Suppressor macrophage treated with lipopolysaccharide for 4 hours (primary cell): ENCODE results near the gene FOXP2.
"Not testable (repeated sequence)": the region's sequence is repeated elsewhere in the genome, so short reads cannot be mapped to it uniquely, and the experiment has no call there.

Experiments
- DNase-seq: peaks from one replicate; pipeline ENCODE4 v3.0.0-alpha.2; 2020

Gene FOXP2

GRCh38 chr7:114422507-114423501 lies 8.2 kb downstream of the FOXP2 start:
- DNase-seq = no peak

- DNase-seq = no peak
Observed at GRCh38 chr7:114426382-114426781, 11.8 kb downstream of the FOXP2 start.

- no peak for DNase-seq
Observed at GRCh38 chr7:114426824-114427223, 12.2 kb downstream of the FOXP2 start.

GRCh38 chr7:114428211-114428610 lies 13.6 kb downstream of the FOXP2 start:
- DNase-seq = no peak

- no peak for DNase-seq
Observed at GRCh38 chr7:114431189-114431588, 16.6 kb downstream of the FOXP2 start.

- no peak for DNase-seq
Observed at GRCh38 chr7:114432061-114432460, 17.4 kb downstream of the FOXP2 start.

- DNase-seq = no peak
Observed at GRCh38 chr7:114432703-114433102, 18.1 kb downstream of the FOXP2 start.

- DNase-seq = no peak
Observed at GRCh38 chr7:114439581-114439980, 25.0 kb downstream of the FOXP2 start.

GRCh38 chr7:114440927-114441326 lies 26.3 kb downstream of the FOXP2 start:
- DNase-seq = not testable (repeated sequence)

- no peak for DNase-seq
Observed at GRCh38 chr7:114444196-114444595, 29.6 kb downstream of the FOXP2 start.

- no peak for DNase-seq
Observed at GRCh38 chr7:114450431-114450830, 35.8 kb downstream of the FOXP2 start.

GRCh38 chr7:114459574-114459973 lies 45.0 kb downstream of the FOXP2 start:
- no peak for DNase-seq

GRCh38 chr7:114460021-114460420 lies 45.4 kb downstream of the FOXP2 start:
- DNase-seq = no peak

GRCh38 chr7:114466917-114467316 lies 52.3 kb downstream of the FOXP2 start:
- no peak for DNase-seq

- no peak for DNase-seq
Observed at GRCh38 chr7:114468844-114469243, 54.2 kb downstream of the FOXP2 start.

GRCh38 chr7:114472896-114473512 lies 58.4 kb downstream of the FOXP2 start:
- no peak for DNase-seq

GRCh38 chr7:114478384-114478783 lies 63.8 kb downstream of the FOXP2 start:
- no peak for DNase-seq

GRCh38 chr7:114481999-114482398 lies 67.4 kb downstream of the FOXP2 start:
- DNase-seq = no peak

- no peak for DNase-seq
Observed at GRCh38 chr7:114484226-114484625, 69.6 kb downstream of the FOXP2 start.

GRCh38 chr7:114487174-114487573 lies 72.6 kb downstream of the FOXP2 start:
- no peak for DNase-seq

GRCh38 chr7:114488696-114489095 lies 74.1 kb downstream of the FOXP2 start:
- no peak for DNase-seq

- DNase-seq = not testable (repeated sequence)
Observed at GRCh38 chr7:114497491-114497890, 82.9 kb downstream of the FOXP2 start.

GRCh38 chr7:114502454-114503254 lies 88.0 kb downstream of the FOXP2 start:
- no peak for DNase-seq
